Ramos (cell line): ENCODE results near the gene MYO16.

Experiments used
- in situ Hi-C: fragments of 300-500 bp; cut with MboI; formaldehyde crosslinking; loops from one replicate; pipeline ENCODE4 v1.14.3; 2022; ENCODE audit warnings: low sequenced_read_pairs; ENCODE audit not compliant: unreplicated experiment

MYO16 gene

DNA sequence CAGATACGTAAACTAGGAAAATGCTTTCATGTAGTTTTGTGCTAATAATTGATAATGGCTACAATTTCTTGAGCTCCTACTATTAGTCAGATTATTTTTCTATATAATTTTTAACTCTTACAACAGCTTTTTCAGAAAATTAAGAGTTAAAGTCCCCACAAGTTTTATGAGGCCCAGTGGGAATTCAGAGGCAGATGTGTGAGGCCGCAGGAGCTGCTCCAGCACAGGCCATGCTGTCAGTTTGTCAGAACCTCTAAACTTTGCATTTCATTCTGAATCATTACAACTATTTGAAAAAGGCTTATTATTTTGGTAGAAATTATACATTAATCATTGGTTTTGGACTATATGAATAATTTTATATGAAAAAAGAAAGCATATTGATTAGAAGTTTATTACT is 370.8 kb downstream of the MYO16 start:
- in situ Hi-C loops, result no loop called here

DNA sequence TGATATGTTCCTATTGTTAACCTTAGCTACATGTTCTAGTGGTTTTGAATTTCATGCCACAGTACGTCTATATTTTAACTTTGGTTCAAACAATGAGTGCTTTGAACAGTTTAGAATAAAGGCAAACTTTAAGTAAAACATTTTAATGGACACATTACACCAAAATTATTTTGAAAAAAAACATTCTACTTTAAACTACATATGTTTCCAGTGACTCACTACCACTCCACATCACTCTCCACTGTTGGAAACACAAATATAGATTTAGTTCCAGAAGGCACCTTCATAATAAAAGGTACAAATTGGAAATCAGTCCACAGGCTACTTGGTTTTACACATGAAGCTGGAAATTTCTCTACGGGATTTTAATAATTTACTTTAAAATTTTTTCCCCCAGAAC is 373.5 kb downstream of the MYO16 start:
- in situ Hi-C loops, result no loop called here

DNA sequence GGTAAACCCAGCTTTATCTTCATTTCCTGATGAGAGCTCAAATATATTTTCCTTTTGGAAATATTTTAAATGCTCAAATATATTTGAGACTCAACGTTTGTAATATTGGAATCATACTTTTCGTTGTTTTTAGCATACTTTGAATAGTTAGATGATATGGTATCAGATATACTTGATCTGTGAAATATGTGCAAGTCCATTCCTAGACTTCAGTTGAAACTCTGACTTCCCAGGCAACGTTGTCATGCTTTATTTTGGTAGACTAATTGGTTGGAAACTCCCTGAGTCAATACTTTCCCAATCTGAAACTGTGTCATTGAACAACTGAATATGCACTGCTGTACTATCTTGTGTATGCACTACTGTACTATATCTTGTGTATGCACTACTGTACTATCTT is 378.5 kb downstream of the MYO16 start:
- in situ Hi-C loops, result no loop called here

DNA sequence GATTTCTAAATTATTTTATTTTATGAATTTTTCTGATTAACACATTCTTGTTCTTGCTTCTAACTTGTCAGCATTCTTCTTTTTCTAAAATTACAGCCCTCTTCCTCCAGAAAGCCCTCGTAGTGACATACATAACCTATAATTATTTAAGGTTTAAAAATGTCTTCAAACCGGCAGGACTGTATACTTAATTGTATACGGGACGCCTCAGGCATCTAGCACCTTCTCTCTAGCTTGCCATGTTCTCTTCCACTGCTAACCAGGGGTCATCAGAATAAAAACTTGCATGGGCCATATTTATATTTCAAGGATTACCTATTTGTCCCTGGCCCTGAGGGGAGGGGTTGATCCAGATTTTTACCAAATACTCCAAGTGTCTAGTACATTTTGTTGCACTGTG is 380.3 kb downstream of the MYO16 start:
- in situ Hi-C loops, result no loop called here

DNA sequence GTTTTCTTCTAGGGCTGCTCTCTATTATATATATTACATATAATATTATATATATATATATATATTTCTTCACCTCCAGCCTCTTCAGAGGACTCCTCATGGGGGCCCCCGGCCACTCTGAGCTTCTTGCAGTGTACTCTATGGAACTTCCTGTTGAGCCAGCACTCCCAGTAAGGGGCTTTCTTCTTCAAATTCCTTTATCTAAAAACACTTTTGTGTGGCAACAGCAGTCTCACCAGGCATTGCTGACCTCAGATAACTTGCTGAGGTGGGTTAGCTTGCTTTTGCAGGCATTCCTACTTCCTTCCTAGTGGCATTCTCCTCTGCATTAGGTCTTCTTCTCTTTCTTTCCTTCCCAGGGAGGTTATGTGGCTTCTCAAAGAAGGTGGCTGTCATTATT is 381.5 kb downstream of the MYO16 start:
- in situ Hi-C loops, result no loop called here

DNA sequence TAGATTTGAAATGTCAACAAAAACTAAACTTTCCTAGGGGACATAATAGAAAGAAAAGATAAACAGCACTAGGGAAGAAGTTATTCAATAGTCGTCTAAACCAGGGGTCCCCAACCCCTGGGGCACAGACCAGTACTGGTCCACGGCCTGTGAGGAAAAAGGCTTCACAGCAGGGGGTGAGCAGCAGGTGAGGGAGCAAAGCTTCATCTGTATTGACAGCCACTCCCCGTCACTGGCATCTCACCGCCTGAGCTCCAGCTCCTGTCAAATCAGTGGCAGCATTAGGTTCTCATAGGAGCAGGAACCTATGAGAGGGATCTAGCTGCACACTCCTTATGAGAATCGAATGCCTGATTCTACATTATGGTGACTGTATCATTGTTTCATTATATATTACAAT is 382.7 kb downstream of the MYO16 start:
- in situ Hi-C loops, result no loop called here

DNA sequence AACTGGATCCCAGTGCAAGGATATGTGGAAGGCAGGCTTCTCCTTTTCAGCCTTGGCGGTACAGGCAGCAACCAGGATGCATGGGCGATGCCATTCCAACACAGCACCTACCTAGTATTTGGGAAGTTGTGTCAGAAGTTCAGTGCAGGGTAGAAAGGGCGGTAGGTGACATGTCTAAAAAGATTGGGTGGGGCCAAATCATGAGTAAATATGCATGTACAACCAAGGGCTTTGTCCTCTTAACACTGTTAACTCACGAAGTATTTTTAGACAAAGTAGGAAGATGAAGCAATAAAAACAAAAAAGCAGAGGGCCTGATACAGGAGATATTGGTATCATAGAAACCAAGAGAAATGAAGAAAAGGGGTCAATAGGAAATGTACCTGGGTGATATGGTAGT is 392.1 kb downstream of the MYO16 start:
- in situ Hi-C loops, result no loop called here

DNA sequence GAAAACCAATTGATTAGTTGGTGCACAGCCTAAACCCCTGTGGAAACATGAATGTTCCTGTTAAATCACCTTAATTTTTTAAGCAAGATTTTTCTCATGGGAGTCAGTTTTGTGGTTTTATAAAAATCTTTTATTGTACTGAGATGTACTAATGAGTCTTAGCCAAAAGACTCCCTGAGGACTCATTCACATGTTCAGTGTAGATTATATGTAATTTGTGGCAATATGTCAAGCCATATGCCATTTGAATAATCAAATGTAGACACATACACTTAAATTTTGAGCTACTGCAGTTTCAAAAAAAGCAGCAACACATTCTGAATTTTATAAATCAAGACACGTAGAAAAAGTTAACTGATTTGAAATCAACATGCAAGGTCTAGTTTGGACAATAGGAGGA is 395.2 kb downstream of the MYO16 start:
- in situ Hi-C loops, result no loop called here

DNA sequence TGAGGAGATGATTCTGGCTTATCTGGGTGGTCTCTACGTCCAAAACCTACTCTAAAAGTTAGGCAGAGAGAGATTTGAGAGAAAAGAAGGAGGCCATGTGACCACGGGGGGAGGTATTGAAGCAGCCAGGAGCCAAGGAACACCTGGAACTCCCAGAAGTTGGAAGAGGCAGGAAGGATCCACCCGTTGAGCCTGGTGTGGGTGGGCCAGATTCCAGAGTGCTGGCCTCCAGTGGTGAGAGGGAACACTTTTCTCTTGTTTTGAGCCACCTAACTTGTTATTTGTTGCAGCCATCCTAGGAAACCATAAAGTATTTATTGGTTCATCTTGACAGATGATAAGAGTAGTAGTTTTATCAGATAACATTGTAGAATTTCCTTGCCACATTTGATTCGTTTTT is 396.9 kb downstream of the MYO16 start:
- in situ Hi-C loops, result no loop called here

DNA sequence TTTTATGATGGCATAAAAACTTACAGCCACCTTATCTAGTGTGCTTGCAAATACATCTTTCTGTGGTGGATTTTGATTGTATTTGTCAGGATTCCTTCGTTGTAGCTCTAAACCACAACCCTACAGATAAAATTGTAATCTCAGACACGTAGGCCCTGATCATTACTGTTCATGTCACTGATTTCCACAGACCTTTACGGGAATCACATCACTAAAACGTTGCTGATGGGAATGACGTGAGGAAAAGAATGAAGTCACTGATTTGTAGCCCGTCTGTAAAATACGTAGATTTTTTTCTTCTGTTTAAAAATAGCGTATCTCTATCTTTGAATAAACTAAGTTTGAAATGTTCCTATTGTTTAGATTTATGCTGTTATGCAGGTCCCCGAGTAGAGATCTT is 399.2 kb downstream of the MYO16 start:
- in situ Hi-C loops, result no loop called here

DNA sequence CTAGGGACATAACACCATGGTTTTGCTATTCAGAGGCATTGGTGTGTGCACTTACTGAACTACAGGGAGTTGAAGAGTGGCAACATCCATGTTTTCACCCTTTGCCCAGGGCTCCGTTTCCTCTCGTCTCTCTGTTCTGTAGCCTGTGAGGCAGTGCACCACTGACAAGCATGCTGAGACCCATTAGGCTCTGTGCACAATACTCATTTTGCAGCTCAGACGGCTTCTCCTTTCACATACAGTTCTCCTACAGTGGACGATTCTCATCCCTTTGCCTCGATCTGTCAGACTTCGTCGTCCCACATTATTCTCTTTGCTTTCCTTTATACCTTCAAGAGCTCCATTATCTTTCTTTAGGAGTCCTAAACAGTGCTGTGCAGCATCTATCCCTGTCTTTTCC is 403.7 kb downstream of the MYO16 start:
- in situ Hi-C loops, result no loop called here

DNA sequence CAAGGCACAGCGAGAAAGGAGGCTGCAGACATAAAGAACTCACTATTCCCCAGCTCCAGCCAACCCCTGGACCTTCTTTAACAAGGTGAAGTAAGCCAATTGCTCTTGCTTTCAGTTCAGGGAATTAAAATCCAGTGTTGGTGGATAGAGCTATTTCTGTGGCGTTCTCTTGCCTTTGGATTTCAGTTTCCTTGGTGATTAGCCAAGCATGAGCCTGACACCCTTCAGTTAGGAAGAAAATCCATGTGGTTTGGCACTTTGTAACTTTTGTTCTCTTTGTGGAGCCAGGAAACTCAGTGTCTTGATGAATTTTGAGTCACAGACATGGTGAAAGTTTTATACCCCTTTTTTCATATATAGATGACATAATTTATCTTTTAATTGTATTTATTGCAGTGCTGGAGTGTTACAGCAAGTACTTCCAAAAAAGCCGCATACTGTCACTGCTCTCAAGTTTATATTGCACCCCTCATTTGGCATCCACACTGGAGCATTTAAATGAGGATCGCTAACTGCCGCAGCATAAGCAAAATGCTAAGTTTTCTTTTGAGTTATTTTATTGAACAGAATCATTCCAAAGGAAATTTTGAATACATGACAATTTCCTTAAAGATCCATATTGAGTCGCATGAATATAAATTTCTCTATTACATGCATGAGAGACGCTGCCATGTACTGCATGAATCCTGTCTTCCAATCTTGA is 406.8 kb downstream of the MYO16 start:
- in situ Hi-C loops, result no loop called here

DNA sequence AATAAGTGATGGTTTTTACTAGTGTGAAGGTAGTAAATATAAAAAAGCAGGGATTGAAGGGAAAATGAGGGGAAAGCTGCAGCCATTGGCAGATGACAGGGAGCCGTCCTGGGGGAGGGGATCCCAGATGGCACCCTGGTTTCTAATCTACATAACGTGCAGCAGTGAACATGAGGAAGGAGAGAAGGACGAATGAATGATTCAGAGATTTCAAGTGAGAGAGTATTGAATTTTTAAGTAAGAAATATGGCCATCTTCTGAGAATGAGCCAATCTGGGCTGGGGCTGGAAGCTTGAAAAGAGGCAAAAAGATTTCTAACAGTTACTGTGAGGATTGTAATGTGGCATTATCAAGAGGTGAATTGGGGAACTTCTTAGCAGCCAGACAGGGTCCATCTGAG is 414.2 kb downstream of the MYO16 start:
- in situ Hi-C loops, result no loop called here

DNA sequence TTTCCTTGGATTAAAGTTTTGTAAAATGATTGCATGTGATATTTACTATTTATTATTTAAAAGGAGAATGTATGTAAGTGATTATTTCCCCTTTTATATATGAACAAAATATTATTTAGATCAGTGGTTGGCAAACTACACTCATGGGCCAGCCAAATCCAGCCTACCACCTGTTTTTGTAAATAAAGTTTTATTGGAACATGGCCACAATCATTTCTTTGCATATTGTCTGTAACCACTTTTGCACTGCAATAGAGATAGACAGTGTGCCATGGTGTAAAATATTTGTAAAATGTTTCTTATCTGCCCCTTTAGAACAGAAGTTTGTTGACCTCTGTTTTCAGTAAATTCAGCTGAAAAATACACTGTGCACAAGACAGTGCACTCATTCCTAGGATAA is 426.4 kb downstream of the MYO16 start:
- in situ Hi-C loops, result no loop called here

DNA sequence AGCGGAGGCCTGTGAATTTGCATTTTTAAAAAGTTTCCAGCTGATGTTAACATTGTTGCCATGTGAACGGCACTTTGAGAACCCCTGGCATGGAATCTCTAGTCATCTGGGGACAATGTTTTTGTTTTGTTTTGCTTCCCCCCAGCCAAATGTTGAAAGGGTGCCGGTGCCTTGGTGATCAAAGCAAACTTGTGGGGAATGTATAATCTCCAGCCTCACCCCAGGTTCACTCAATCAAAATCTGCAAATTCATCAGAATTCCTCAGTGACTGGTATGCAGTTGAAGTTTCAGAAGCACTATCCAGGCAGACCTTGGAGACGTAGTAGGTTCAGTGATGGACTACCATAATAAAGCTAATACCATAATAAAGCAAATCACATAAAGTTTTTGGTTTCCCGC is 428.7 kb downstream of the MYO16 start:
- in situ Hi-C loops, result no loop called here

DNA sequence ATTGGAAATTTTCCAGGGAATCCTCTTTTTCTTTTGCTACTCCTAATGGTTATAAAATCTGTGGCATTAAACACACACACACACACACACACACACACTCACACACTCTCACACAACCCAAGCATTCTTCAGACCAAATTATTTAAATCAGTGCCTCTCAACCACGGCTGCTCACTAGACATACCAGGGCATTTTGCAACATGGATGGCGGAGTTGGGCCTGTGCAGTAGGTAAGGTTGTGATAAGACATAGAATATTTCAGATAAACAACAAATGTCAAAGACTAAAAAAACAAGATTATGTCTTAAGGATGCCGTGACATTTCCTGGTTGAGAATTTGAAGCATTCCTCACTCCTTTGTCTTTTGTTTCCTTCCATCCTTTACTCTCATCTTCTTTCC is 443.1 kb downstream of the MYO16 start:
- in situ Hi-C loops, result no loop called here

DNA sequence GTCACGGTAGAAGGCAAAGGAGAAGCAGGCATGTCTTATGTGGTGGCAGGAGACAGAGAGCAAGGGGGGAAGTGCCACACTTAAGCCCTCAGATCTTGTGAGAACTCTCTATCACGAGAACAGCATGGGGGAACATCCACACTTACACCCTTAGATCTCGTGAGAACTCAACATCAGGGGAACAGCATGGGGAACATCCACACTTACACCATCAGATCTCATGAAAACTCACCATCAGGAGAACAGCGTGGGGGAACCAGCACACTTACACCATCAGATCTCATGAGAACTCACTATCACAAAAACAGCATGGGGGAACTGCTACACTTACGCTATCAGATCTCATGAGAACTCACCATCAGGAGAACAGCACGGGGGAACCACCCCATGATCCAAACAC is 445.0 kb downstream of the MYO16 start:
- in situ Hi-C loops, result no loop called here

DNA sequence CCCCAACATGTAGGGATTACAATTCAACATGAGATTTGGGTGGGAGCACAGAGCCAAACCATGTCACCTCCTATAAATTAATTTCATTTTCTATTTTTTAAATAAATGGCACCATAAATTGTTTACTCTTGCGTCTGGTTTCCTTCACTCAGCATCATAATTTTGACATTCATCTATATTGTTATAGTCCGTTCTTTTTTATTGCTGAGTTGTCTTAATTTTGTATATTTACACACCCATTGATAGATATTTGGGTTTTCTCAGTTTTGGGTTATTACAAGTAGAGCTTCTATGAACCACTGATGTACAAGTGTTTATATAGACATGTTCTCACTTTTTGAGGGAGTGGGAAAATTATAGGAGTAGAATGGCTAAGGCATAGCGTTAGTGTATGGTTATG is 445.4 kb downstream of the MYO16 start:
- in situ Hi-C loops, result no loop called here

DNA sequence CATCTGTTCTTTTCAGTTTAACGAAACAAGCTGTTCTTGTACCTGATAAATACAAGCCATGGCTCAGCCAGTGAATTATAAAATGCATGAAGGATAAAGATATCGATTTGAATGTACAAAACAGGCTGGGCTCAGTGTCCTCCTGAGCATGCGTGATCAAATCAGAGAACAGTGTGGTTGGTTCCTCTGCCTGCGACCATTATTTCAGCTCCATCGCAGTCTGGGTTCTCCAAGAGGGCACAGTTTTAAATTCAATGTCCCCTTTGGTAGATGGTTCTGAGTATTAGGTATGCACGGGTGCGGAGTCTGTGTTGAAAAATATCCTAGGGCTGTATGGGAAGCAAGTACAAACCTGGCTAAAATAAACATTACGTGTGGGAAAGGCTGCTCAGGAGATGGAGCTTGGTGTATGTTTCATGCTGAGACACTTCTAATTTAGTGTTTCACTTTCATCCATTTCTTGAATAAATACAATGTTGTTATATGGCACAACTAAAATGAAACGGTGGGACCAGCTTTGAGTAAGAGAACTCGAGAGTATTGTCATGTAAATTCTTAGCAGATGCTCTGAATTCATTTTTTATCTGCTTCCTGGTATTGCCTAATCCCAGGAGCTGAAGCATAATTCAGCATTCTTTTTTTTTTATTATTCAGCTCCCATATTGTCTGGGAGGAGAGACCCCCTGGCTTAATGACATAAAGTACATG is 458.7 kb downstream of the MYO16 start:
- in situ Hi-C loops, result no loop called here

DNA sequence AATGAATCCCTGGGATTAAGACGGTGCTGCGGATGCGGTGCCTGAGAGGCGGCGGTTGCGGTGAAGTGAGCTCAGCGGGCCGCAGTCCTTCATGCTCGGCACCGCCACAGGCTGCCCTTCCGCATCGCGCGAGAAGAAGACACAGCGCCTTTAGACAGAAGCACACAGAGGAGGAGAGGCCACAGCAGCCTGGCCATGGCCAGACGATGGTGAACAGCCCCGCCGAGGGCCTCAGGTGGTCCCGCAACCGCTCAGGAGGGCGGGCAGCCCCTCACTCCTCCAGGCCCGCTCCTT is 459.2 kb downstream of the MYO16 start:
- in situ Hi-C loops, result no loop called here

DNA sequence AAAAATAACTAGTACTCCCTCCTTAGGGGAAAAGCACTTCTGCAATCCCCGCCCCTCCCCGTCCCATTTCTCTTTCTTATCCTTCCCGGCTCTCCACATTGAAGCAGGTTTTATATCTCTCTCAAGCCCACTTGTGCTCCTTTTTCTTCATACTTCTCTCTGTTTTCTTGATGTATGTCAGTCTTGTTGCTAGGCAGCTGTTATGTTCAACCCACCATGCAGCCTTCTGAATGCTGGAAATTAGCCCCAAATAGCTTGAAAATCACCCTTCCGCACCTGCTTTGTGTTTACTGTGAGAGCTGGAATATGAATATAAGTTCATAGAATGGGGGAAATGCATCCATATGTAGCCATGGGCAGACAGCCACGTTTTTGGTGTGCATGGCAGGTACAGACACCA is 461.4 kb downstream of the MYO16 start:
- in situ Hi-C loops, result no loop called here

DNA sequence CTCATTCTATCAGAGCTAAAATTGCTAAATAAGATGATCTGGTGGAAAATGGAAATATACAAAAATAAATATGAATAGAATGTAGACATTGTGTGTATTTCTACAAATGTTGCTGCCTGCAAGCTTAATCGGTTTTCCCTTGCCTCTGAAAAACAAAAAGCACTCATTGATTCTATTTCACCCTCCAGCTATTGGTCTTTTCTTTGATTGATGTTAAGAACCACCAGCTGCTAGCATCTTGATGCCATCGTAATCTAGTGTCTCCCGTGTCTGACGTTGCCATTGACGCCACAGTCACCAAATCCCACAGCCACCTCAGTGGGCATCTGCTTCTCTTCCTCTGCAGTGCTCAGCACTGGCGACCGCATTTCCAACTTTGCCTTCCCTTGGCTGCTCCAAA is 461.8 kb downstream of the MYO16 start:
- in situ Hi-C loops, result no loop called here
